GM13977 (cell line): ENCODE results near the gene NRF1.

ENCODE experiments used
- DNase-seq: peaks from one replicate; pipeline ENCODE4 v3.0.0; 2012; ENCODE audit warnings: low spot score
- CTCF ChIP-seq: IDR thresholded peaks from 2 replicates; pipeline ENCODE4 v1.5.1; 2012; ENCODE audit warnings: mild to moderate bottlenecking, control low read depth; ENCODE audit not compliant: insufficient read depth; ENCODE audit errors: extremely low read depth, missing control alignments
- in situ Hi-C: fragments of 300-500 bp; cut with MboI; formaldehyde crosslinking; loops from one replicate; pipeline ENCODE4 v1.12.0; 2022; ENCODE audit warnings: low sequenced_read_pairs, low pct_unique_long_range_greater_than_20kb, mixed read lengths, inconsistent platforms; ENCODE audit not compliant: unreplicated experiment

Gene NRF1

GRCh38 chr7:129797214-129797789 lies 185.8 kb downstream of the NRF1 start:
- no peak for DNase-seq
- no peak for TF ChIP-seq CTCF
- in situ Hi-C loops, result no loop called here

GRCh38 chr7:129798616-129799349 lies 187.3 kb downstream of the NRF1 start:
- in situ Hi-C loops, result no loop called here
- DNase-seq, result no peak
- no peak for TF ChIP-seq CTCF

GRCh38 chr7:129799350-129799955 lies 187.9 kb downstream of the NRF1 start:
- TF ChIP-seq CTCF, result no peak
- in situ Hi-C loops, result no loop called here

GRCh38 chr7:129800901-129801300 lies 189.4 kb downstream of the NRF1 start:
- in situ Hi-C loops, result no loop called here
- TF ChIP-seq CTCF, result no peak
- no peak for DNase-seq

More at GRCh38 chr7:129799350-129799955, 187.9 kb downstream of the NRF1 start:
- DNase-seq, result peak; percentile 12

GRCh38 chr7:129801882-129802281 lies 190.4 kb downstream of the NRF1 start:
- no peak for DNase-seq
- TF ChIP-seq CTCF, result no peak
- in situ Hi-C loops, result no loop called here

GRCh38 chr7:129803546-129804081 lies 192.1 kb downstream of the NRF1 start:
- no peak for DNase-seq
- in situ Hi-C loops, result no loop called here
- no peak for TF ChIP-seq CTCF
